Measurements from ENCODE around the gene CASKIN1.

DNA sequence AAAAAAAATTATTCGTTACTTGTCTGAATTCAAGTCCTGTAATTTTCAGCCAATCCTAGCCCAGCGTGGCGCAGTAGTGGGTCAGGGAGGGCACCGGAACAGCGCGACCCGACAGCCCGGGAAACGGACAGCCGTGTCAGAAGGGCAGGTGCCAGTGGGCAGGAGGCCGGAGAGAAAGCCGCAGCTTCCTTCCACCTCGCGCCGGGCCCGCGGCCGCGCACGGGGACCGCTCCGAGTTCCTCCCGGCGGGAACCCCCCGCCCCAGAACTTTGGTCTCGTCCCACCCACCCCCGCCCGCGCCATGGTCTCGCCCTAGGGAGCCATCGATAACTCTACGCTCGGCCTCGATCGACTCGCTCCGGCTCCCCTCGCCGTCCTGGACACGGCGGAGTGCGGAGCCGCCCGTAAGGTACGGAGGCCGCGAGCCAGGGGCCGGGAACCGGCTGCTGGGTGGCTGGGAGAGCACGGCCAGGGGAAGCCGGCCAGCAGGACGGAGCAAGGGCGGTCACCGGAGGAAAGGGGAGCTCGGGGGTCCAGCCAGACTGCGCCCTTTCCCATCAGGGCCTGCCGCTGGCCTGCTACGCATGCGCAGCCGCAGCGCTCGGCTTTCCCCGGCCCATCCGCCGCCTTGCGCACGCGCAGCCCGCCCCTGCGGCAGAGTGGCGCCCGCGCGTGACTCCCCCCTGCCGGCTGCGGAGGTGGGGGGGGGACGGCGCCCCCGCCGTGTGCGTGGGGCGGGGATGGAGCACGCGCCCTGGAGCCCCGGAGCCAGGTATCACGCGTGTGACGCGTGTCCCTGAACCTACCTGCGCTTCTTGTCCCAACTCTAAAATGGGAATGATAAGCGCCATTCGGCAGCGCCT, 8.9 kb upstream of the CASKIN1 start, which contains the start of gene MLST8:
- TF ChIP-seq POLR2A (IDR thresholded peaks at IDR 0.05) (peak; percentile 61 to 73 (median 62)), CTCF (IDR thresholded peaks at IDR 0.05 in 8 of 11, conservative IDR thresholded peaks at IDR 0.05 in 3 of 11) (peak in 5 of 11 experiments; percentile 8 to 56 (median 45)), POLR2AphosphoS5 (IDR thresholded peaks at IDR 0.05) (peak; percentile 93 to 98 (median 95))

Measured in spleen (tissue), 7 donors.